ENCODE results near the gene VCL.
"Not testable (repeated sequence)": the region's sequence is repeated elsewhere in the genome, so short reads cannot be mapped to it uniquely, and the experiment has no call there.

Gene VCL

DNA sequence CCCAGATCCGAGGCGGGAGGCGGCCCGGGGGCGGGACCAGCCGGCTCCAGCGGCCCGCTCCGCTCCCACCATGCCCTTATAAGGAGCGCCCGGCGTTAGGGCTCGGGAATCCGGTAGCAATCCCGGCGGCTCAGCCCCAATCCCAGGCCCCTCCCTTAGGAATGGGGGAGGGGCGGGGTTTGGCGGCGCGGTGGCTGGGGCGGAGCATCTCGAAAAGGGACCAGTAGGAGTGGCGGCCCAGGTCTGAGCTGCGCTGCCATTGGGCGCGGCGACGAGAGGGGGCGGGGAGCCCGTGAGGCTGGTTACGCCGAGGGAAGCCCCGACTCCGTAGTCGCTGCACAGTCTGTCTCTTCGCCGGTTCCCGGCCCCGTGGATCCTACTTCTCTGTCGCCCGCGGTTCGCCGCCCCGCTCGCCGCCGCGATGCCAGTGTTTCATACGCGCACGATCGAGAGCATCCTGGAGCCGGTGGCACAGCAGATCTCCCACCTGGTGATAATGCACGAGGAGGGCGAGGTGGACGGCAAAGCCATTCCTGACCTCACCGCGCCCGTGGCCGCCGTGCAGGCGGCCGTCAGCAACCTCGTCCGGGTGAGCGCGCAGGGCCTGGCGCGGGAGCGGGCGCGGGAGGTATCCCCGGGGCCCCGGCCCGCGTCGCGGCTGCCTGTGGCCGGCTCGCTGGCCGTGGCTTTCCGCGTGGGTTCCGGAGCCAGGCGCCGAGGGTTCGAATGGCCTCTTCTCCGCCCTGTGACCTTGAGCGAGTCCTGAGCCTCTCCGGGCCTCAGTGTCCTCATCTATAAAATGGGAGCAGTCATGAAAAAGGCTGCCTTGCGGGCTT, at the start of gene VCL:
TSS of gene VCL (plus strand) at position 330 of the 836 bp plus-strand sequence. CDS start at position 422, 92 bp downstream.
- DNase-seq, result peak; percentile 90

DNA sequence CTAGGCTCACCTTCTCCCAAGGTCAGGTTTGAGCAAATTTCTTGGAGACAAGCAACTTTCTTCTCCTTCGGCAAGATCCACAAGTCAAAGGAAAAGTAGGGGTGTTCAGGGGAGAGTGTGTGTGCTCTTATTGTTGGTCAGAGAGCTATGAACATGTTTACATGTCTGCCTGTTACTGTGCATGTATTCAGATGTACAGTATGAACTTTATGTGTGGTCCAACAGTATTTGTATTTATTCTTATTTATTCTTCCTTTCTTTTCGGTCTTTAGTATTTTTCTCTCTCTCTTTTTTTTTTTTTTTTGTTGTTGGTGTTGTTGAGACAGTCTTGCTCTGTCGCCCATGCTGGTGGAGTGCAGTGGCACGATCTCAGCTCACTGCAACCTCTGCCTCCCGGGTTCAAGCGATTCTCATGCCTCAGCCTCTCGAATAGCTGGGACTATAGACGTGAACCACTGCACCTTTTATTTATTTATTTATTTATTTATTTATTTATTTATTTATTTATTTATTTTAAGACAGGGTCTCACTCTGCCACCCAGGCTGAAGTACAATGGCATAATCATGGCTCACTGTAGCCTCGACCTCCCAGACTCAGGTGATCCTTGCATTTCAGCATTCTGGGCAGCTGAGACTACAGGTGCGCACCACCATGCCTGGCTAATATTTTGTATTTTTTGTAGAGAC, 48.8 kb upstream of the VCL start:
- DNase-seq, result no peak

DNA sequence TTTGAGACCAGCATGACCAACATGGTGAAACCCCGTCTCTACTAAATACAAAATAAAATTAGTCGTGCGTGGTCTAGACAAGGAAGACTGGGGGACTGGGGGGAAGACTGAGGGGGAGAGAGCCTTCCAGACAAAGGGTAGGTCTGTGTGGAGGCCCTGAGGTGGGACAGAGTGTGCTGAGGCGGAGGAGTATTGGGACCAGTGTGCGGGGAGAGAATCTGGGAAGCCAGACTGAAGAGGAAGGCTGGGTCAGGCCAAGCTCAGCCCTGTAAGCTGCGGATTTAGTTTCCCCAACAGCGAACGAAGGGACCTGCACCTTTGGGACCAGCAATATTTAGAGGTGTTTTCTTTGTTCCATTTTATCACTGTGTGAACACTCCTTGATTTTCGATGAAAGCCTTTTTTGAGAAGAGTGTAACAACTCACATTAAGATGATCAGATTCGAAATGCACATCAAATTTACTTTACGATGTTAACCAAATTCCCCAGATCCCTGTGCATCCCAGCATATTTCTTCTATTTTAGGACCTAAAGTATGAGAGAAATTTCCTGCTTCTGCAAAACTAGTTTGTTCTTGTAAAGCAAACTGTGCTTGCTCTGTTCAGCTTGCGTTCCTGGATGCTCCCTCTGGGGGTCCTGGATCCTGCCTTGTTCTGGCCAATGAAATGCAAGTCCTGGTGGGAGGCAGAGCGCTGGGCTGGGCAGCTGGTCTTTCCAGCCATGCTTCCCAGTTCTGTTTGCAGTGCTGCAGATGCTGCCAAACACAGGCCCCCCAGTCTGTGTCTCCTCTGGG, 47.6 kb upstream of the VCL start:
- DNase-seq, result no peak

DNA sequence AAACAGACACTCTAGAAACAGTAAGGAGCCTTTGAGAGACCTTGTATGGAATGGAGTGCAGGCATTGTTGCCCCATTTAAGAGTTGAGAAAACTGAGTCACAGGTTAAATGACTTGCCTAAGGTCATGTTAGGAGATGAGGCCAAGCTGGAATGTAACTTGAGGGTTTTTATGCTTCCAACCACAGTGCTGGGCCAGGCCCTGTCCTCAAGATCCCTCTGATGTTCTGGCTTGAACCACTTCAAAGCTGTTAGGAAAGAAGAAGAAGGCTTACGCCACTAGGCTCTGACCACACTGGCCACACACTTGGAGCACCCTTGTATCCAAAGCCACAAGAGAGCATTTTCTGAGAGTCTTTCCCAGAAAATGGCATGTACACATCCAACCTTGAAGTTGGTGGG, 44.3 kb upstream of the VCL start:
- DNase-seq, result no peak

DNA sequence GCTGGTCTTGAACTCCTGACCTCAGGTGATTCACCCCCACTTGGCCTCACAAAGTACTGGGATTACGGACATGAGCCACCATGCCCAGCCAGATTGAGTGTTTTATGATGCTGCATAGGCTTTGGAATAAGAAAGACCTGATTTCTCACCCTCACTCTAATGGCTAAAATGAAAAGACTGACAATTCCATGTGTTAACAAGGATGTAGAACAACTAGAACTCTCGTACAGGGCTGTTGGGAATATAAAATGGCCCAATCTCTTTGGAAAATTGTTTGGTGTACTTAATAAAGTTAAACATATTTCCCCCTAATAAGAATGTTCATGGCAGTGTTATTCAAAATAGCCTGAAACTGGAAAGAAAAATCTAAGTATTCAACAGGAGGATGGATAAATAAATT, 43.2 kb upstream of the VCL start:
- no peak for DNase-seq

DNA sequence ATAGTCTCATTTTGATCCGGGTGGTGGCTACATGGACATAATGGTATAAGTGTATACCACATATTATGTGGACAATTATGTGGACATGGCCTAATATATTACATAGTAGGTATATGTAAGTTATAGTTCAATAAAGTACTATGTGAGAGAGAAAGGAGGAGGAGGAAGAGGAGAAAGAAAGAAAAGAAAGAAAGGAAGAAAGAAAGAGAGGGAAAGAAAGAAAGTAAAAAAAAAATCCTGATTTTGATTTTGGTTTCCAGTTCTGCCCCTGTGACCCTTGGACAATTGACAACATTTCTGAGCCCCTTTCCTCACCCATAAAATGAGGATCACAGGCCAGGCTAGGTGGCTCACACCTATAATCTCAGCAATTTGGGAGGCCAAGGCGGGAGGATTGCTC, 42.2 kb upstream of the VCL start:
- DNase-seq, result no peak

DNA sequence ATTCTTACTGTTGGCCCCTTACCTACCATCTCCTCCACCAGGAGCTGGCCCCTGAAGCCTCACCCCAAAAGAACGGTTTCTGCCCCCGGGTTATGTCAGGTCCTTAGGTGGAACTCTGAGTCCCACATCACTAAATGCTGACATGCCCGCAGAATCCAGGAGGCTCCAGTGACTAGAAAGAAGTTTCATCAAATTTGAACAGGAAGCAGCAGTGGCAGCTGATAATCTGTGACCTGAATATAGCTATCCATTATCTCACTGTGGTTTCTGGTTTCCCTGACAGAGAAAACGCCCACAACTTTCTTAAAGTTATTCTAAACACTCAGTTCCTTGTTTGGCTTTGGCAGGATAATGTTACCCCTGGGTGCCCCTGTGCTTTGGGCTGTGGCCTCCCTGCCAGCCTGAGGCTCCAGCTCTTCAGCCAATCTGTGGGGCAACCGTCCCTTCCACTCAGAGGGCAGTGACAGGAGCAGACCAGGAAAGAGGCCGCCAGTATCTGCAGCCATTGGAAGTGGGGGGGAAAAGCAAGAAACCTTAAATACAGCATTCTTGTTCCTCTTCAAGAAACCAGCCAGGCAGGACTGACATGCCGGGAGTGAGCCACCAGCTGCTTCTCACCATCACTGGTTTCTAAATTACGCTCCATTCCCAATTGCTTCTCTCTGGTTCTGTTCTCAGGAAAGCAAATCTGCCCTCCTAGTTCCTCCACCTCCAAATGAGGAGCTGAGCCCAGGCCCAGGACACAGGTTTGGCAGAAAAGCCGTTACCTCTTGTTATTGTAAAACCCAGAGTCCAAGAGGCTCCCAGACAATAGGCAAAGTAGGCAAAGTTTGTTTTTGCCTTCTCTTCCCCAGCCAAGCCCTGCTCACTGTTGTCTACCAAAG, 41.2 kb upstream of the VCL start:
- no peak for DNase-seq

DNA sequence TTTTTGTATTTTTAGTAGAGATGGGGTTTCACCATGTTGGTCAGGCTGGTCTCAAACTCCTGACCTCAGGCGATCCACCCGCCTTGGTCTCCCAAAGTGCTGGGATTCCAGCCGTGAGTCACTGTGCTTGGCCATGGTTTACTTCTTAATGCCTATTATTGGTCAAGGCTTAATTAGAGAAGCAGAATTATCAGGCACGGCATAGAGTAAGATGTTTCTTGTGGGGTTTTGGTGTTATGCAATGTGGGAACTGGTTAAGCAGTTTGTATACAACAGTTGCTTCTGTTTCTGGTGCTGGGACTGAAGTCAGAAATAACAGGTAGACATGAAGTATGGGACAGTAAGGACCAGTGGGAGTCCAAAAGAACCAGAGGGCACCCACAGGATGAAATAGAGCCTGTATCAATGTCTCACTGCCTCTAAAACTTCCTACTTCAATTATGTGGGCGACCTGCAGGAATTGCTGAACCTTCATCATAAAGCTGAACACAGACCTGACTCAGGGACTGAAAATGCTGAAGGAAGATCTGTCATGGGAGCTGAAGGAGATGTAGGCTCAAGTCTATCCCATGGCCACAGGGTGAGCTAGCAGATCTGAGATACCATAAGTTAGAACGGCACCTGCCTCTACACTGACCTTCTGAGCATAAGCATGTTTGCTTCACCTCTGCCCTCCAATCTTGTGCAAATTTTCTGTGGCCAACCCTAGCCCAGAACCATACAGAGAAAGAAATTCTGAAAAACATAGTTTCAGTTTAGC, 38.3 kb upstream of the VCL start:
- no peak for DNase-seq

DNA sequence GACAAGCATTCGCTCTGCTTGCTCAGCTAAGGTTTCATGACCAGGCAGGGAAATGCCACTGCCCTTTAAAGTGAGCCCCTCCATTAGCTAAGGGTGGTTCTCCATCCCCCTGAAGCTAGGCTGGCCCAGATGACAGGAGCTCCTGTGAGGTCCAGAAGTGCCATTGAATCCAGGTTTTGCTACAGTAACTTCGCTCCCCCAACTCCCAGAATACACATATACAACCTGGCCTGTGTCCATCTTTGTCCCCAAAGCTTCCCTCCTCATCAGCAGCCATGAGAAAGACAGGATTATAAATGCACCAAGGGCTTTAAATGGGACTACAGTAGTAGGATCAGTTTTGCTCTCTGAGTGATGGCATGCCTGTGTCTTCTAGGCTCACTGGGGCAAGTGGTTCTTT, 35.5 kb upstream of the VCL start:
- no peak for DNase-seq

DNA sequence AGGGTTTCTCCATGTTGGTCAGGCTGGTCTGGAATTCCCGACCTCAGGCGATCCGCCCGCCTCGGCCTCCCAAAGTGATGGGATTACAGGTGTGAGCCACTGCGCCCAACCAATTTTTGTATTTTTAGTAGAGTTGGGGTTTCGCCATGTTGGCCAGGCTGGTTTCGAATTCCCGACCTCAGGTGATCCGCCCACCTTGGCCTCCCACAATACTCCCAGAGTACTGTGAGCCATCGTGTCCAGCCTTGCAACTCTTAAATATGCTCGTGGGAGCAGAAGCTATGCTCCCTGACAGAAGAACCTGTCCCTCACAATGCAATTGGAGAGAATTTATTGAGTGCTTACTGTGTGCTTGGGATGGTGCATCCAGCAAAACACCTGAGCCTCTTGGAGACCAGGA, 34.4 kb upstream of the VCL start:
- DNase-seq, result not testable (repeated sequence)

DNA sequence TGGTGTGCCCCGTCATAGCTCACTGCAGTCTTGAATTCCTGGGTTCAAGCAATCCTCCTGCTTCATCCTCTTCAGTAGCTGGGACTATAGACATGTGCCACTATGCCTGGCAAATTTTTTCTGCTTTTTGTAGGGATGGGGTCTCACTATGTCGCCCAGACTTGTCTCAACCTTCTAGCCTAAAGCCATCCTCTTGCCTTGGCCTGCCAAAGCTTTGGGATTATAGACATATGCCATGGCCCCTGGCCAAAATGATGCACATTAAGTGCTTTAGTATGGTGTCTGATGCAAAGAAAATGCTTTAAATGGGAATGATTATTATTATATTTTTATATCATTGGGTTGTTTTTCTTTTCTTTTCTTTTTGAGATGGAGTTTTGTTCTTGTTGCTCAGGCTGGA, 33.2 kb upstream of the VCL start:
- DNase-seq, result no peak

DNA sequence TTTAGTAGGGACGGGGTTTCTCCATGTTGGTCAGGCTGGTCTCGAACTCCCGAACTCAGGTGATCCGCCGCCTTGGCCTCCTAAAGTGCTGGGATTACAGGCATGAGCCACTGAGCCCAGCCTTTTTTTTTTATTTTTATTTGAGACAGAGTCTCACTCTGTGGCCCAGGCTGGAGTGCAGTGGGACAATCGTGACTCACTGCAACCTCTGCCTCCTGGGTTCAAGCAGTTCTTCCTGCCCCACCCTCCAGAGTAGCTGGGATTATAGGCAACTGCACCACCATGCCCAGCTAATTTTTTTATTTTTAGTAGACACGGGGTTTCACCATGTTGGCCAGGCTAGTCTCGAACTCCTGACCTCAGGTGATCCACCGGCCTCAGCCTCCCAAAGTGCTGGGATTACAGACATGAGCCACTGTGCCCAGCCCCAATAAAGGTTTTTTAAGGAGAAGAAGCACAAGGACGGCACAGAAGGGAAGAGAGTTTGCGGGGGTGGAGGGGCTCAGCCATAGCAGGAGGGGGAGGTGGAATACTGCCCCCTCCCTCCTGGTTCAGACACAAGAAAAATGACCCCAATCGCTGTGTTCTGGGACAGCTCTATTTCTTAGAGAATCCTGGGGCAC, 32.5 kb upstream of the VCL start:
- DNase-seq, result not testable (repeated sequence)

DNA sequence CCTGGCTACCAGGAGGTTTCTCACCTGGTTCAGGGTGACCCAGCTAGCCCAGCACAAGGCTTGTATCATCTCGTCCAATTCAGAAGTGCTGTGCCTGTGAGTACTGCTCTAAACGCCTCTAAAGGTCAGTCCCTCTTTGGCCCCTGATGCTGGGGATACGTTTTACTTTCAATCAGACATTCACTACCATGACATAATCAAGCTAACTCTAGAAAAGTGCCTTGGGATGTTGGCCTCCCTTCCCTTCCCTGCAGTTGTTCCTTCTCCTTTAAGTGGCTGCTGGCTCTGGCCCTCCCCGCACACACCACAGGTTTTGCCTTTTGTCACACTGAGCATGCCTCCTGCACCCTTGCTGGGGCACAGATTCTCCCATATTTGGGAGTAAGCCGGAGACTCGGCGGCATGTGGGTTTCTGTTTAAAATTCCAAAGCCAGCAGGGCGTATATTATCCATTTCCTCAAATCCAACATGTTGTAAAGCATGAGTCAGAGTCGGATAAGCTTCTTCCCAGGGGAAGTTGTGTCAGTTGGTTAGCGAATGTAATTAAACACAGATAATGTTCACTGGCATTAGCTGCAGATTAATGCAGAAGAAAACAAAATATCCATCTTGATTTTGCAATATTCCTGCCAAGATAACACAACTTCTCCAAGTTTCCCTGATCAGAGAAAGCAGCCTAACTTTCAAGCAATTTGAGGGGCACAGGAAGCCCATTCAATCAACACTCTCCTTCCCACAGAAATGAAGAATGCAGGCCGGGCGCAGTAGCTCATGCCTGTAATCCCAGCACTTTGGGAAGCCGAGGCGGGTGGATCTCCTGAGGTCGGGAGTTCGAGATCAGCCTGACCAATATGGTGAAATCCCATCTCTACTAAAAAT, 31.8 kb upstream of the VCL start:
- no peak for DNase-seq

DNA sequence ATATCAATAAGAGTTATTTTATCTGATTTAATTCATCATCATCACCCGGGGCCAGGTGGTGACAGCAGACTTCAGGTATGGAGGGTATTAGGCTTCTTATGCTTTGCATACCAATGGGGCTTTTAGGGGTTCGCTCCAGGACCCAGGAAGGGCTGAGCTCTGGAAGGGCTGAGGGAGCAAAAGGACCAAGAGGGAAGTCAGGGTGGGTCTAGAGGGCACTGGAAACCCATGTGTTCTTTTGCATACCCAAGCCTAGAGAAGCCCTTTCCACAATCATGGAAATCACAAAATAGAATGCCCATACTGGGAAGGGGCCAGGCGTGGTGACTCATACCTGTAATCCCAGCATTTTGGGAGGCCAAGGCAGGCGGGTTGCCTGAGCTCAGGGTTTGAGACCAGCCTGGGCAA, 30.9 kb upstream of the VCL start:
- no peak for DNase-seq

DNA sequence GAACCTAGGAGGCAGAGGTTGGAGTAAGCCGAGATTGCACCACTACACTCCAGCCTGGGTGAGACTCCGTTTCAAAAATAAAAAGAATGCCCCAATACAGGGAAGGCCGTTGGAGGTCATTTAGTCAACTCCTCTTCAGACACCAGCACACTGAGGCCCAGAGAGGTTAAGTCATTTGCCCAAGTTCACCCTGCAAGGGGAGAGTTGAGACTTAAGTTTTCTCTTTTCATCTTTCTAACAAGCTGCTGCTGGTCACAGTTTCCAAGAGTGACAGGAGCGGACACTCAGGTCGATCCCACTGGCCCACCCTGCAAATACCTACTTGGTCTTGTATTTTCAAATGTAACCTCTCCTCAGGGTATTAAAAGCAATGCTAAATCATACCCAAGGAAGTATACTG, 30.4 kb upstream of the VCL start:
- no peak for DNase-seq

DNA sequence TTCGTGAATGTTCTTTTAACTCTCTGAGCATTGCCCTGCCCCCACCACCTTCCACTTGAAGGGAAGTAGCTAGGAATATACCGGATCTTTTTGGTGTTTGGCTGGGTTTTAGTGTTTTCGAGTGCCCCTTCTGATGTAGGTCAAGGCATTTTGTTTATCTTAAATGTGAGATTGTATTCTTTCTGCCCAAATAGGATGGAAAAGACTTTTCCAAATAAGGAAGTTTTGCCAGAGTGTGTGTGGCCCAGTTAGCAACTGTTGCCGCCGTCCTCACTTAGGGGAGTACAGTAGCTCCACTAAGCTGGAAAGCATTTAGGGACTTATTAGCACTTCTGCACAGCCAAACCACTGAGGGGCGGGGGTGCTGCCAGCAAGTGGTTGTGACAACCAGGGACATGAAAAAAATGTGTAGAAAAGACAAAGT, 29.8 kb upstream of the VCL start:
- DNase-seq, result no peak

DNA sequence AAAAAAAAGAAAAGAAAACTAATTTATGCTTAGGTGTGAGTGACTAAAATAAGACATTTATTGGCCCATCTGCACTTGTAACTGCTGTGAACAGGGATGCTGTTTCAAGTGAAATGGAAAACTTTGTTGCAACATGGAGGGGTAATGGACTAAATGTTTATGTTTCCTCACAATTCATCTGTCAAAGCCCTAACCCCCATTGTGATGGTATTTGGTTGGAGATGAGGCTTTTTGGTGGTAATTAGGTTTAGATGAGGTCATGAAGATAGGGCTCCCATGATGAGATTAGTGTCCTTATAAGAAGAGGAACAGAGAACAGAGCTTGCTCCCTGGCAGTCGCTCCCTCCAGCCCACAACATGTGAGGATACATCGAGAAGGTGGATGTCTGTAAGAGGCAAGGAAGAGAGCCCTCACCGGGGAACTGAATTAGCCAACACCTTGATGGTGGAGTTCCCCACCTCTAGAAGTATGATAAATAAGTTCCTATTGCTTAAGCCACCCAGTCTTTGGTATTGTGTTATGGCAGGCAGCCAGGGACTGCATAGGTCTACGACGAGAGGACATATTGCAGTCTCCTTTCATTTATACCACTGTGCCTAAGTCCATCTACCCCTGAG, 28.6 kb upstream of the VCL start:
- DNase-seq, result no peak

DNA sequence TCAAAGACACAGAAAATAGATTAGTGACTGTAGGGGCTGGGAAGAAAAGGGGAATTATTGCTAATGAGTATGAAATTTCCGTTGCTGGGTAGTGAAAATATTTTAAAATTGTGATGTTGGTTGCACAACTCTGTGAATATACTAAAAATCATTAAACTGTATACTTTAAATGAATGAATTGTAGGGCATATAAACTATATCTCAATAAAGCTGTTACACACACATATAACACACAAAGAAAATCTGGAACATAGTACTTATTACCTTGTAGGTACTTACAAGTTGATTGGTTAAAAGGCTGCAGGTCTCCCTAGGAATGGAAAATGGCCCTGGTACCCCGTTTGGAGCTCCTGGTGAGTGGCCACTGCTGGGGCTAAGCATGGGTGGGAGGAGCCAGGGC, 27.1 kb upstream of the VCL start:
- no peak for DNase-seq

DNA sequence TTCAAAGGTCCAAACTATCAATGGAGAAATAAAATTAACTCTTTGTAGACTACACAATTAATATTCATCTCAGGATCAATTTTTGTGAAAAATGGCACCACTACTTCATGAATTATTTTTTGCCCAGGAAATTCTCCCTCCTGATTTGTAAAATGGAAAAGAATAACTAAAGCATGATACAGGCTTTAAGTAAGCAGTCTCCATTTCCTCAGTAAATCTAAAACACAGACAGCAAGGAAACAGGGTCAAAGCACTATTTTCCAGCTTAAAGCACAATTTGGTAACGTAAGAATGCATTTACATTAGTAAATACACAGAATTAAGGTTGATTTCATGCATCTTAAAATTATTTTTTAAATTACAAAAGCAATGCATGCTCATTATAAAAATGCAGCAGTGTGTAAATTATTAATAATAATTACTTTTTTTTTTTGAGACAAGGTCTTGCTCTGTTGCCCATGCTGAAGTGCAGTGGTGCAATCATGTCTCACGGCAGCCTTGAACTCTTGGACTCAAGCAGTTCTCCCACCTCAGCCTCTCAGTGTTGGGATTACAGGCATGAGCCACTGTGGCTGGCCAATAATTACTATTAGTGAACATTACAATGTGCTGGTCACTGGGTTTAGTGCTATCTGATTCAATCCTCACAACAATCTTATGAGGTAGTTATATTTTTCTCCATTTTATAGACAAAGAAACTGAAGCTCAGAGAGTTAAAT, 26.1 kb upstream of the VCL start:
- DNase-seq, result no peak
